ENCODE measurements around the gene POU4F2. TPM values are rescaled to one million over a fixed set of nuclear protein-coding genes. Genes with fewer than 3 reads are reported as not detected.

POU4F2 gene
- polyA plus RNA-seq, 3 donors, result not detected

DNA sequence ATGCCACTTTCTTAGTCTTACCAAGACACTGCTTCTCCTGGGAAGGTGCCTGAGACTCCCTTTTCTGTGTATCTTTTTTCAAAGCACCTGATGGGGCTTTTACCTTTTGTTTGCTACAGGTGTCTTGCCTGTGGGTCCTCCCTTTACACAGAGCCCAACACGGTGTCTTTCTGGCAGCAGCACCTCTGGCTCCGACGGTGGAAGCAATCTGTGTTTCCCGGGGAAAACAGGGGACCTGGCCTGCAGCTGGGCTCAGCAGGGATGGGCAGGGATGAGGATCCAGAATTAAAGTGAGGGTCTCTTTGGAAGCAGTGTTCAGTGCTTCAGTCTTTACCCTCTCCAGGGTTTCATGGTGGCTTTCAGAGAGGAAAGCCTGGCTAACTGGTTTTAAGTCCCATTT lies 11.3 kb downstream of the POU4F2 start:
- no peak for DNase-seq
- Histone ChIP-seq H4K20me1 (ENCODE audit: insufficient read depth, low read length) (no peaks in the 10 kb centered on the region), H3K4me3 (replicated peaks in 1 of 3; ENCODE audit: low read depth in 2 of 3, low read length in 3 of 3) (no peak overlapping the region), H3K9ac (ENCODE audit: insufficient read depth, low read length, poor library complexity, severe bottlenecking) (no peak overlapping the region), H3K79me2 (ENCODE audit: insufficient read depth, low read length) (no peaks in the 10 kb centered on the region), H3K27me3 (ENCODE audit: control insufficient read depth in 2 of 2, insufficient read depth in 2 of 2, low read length in 2 of 2) (peaks cover 77 to 97% of the 10 kb centered on the region in 2 donors), H3K9me3 (replicated peaks in 1 of 2; ENCODE audit: control insufficient read depth in 1 of 2, insufficient read depth in 1 of 2, low read length in 2 of 2) (peaks cover 0 to 20% of the 10 kb centered on the region in 2 donors), H3K27ac (ENCODE audit: low read depth in 1 of 2, low read length in 2 of 2) (no peak overlapping the region), H3K36me3 (replicated peaks in 1 of 2; ENCODE audit: control insufficient read depth in 1 of 2, insufficient read depth in 2 of 2, low read length in 2 of 2) (no peaks in the 10 kb centered on the region), H3K4me1 (ENCODE audit: control insufficient read depth in 1 of 2, insufficient read depth in 2 of 2, low read length in 2 of 2) (no peaks in the 10 kb centered on the region), H2AFZ (ENCODE audit: insufficient read depth, low read depth, low read length, poor library complexity, severe bottlenecking) (no peak overlapping the region), H3K4me2 (replicated peaks; ENCODE audit: extremely low read depth, low read length, poor library complexity, severe bottlenecking) (no peak overlapping the region)
- peaks cover 5% of the 10 kb centered on the region for H3K4me1 Mint-ChIP-seq
- H3K4me3 Mint-ChIP-seq, result no peak overlapping the region
- no peaks in the 10 kb centered on the region for H3K36me3 Mint-ChIP-seq
- intact Hi-C loops (cut with micrococcal nuclease), result no loop called here
- H3K27ac Mint-ChIP-seq, result no peak overlapping the region
- peaks cover 77 to 92% (median 91%) of the 10 kb centered on the region in 3 donors for H3K27me3 Mint-ChIP-seq (ENCODE audit: low read depth in 3 of 3)
- TF ChIP-seq, protein P1, sequence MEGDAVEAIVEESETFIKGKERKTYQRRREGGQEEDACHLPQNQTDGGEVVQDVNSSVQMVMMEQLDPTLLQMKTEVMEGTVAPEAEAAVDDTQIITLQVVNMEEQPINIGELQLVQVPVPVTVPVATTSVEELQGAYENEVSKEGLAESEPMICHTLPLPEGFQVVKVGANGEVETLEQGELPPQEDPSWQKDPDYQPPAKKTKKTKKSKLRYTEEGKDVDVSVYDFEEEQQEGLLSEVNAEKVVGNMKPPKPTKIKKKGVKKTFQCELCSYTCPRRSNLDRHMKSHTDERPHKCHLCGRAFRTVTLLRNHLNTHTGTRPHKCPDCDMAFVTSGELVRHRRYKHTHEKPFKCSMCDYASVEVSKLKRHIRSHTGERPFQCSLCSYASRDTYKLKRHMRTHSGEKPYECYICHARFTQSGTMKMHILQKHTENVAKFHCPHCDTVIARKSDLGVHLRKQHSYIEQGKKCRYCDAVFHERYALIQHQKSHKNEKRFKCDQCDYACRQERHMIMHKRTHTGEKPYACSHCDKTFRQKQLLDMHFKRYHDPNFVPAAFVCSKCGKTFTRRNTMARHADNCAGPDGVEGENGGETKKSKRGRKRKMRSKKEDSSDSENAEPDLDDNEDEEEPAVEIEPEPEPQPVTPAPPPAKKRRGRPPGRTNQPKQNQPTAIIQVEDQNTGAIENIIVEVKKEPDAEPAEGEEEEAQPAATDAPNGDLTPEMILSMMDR (IDR thresholded peaks at IDR 0.05), result no peak
- 0% methylated on average over 2 of the region's 4 CpGs for WGBS (ENCODE audit: insufficient coverage)
- H3K9me3 Mint-ChIP-seq, result peaks cover 0 to 14% (median 5%) of the 10 kb centered on the region in 7 donors

DNA sequence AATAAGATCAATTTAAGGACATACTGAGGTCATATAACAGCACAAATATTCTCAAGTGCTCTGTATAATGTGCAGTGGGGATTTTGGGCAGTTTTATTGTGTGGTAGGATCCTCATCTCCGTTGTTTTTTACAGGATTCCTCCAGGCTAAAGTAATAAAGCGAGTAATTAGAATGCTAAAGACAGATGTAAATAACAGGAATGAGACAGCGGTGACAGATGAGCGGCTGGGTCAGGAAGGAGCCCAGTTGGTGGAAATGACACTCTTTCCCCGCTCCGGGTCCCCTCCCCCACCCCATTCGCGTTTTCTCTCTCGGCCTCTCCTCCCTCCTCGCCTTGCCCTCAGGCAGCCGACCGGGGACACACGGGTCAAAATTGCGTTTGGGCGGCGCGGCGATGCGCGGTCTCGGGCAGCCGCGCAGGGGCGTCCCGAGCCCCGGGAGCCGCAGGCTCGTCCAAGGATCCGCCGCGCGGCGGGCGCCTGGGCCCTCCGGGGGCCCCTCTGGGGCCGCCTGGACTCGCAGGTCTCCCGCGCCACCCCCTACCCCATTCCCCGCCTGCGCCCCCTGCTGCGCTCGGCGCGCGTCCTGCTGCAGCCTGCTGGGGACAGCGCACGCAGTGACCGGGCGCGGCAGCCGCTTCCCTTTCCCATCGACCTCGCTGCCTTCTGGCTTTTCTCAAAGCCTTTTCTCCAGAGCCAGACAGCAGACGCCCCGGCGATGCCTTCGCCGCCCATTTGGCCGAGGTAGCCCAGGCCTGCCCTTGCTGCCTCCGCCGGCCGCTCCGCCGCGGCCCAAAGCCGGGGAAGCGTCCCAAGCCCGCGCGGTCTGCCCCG lies 16.2 kb downstream of the POU4F2 start:
- intact Hi-C loops (cut with micrococcal nuclease), result no loop called here

More for the DNA sequence above, 16.2 kb downstream of the POU4F2 start:
- H3K36me3 ChIP-seq (replicated peaks in 1 of 2; ENCODE audit: control insufficient read depth in 1 of 2, insufficient read depth in 2 of 2, low read length in 2 of 2), result no peaks in the 10 kb centered on the region
- H3K4me1 ChIP-seq (ENCODE audit: control insufficient read depth in 1 of 2, insufficient read depth in 2 of 2, low read length in 2 of 2), result no peaks in the 10 kb centered on the region
- H3K79me2 ChIP-seq (ENCODE audit: insufficient read depth, low read length), result no peaks in the 10 kb centered on the region
- Mint-ChIP-seq H3K36me3 (no peaks in the 10 kb centered on the region), H3K27me3 (ENCODE audit: low read depth in 3 of 3) (peaks cover 51 to 77% (median 68%) of the 10 kb centered on the region in 3 donors), H3K9me3 (peaks cover 0 to 10% (median 3%) of the 10 kb centered on the region in 7 donors), H3K4me1 (peaks cover 5% of the 10 kb centered on the region), H3K4me3 (peak overlapping the region in 1 of 2 donors; percentile 86), H3K27ac (no peak overlapping the region)
- no peak overlapping the region for H2AFZ ChIP-seq (ENCODE audit: insufficient read depth, low read depth, low read length, poor library complexity, severe bottlenecking)
- H4K20me1 ChIP-seq (ENCODE audit: insufficient read depth, low read length), result no peaks in the 10 kb centered on the region
- under 1% methylated on average over 64 of the region's 72 CpGs for WGBS (ENCODE audit: insufficient coverage)
- H3K9ac ChIP-seq (ENCODE audit: insufficient read depth, low read length, poor library complexity, severe bottlenecking), result no peak overlapping the region
- DNase-seq, result no peak
- H3K4me3 ChIP-seq (replicated peaks in 1 of 3; ENCODE audit: low read depth in 2 of 3, low read length in 3 of 3), result no peak overlapping the region
- H3K9me3 ChIP-seq (replicated peaks in 1 of 2; ENCODE audit: control insufficient read depth in 1 of 2, insufficient read depth in 1 of 2, low read length in 2 of 2), result peaks cover 0 to 23% of the 10 kb centered on the region in 2 donors
- peak overlapping the region; percentile 8 for H3K4me2 ChIP-seq (replicated peaks; ENCODE audit: extremely low read depth, low read length, poor library complexity, severe bottlenecking)
- H3K27me3 ChIP-seq (ENCODE audit: control insufficient read depth in 2 of 2, insufficient read depth in 2 of 2, low read length in 2 of 2), result peaks cover 70 to 76% of the 10 kb centered on the region in 2 donors
- TF ChIP-seq, protein P1 (IDR thresholded peaks at IDR 0.05), result no peak
- H3K27ac ChIP-seq (ENCODE audit: low read depth in 1 of 2, low read length in 2 of 2), result no peak overlapping the region
